ENCODE measurements around the gene ZNF44. TPM values are rescaled to one million over a fixed set of nuclear protein-coding genes. Genes with fewer than 3 reads are reported as not detected.
"Not testable (repeated sequence)": the region's sequence is repeated elsewhere in the genome, so short reads cannot be mapped to it uniquely, and the experiment has no call there.

Gene ZNF44
- total RNA-seq, 2 experiments from 2014 or later = 30.4 to 31.4 TPM

DNA sequence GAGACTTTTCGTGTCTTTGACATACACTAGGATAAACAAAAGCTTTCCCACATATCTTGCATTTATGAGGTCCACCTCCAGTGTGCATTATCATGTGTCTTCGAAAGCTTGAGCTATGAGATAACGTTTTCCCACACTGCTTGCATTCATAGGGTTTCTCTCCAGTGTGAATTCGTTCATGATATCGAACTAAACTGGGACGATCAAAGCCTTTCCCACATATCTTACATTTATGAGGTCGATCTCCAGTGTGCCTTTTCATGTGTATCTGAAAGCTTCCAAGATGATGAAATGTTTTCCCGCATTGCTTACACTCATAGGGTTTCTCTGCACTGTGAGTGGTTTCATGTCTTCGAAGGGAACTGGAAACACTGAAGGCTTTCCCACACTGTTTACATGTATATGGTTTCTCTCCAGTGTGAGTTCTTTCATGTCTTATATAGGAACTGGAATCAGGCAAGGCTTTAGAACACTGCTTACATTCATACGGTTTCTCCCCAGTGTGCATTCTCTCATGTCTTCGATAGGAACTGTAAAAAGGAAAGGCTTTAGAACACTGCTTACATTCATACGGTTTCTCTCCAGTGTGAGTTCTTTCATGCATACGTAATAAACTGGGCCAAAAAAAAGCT lies 24.2 kb upstream of the ZNF44 start:
- H3K4me3 ChIP-seq (ENCODE audit: low read length) = no peak overlapping the region
- Mint-ChIP-seq H3K9me3 (peaks cover 22% of the 10 kb centered on the region), H3K27ac (no peak overlapping the region), H3K27me3 (no peaks in the 10 kb centered on the region), H3K4me1 (ENCODE audit: low read depth) (peaks cover 5% of the 10 kb centered on the region), H3K36me3 (ENCODE audit: low read depth) (peaks cover 85% of the 10 kb centered on the region), H3K4me3 (no peak overlapping the region)
- peaks cover 26 to 37% of the 10 kb centered on the region in 2 experiments for H3K9me3 ChIP-seq (ENCODE audit: control insufficient read depth in 1 of 2, insufficient read depth in 1 of 2, low read length in 2 of 2)
- H3K27me3 ChIP-seq (ENCODE audit: control insufficient read depth in 1 of 2, insufficient read depth in 2 of 2, low read length in 2 of 2) = no peaks in the 10 kb centered on the region
- TF ChIP-seq CTCF (IDR thresholded peaks at IDR 0.05) = no peak
- no peak overlapping the region for H3K27ac ChIP-seq (ENCODE audit: low read depth in 1 of 2, low read length in 2 of 2)
- H3K4me1 ChIP-seq (ENCODE audit: insufficient read depth, low read length) = no peaks in the 10 kb centered on the region
- ATAC-seq (ENCODE audit: poor library complexity) = no peak
- CTCF ChIA-PET = no interaction called here
- POLR2A ChIA-PET = no interaction called here
- peaks cover 51% of the 10 kb centered on the region for H3K36me3 ChIP-seq (ENCODE audit: insufficient read depth, low read length)
- intact Hi-C loops (cut with DNase I, micrococcal nuclease) = no loop called here
- no peak for DNase-seq

DNA sequence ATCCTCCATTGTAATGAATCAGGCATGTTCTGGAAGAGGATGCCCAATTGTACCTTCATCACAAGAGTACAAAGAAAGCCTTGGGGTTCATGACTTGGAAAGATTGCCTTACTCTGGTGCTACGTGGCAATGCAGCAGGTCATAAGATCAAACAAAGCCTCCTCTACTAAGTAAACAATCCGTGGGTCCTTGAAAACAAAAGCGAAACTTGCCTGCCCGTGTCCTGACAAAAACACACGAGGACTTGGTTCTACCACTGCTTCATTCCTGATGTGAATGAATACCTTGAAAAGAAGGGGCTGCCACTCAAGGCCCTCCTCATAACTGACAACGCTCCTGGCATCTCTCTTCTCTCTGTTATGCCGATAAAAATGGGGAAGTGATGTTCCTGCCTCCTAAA lies 19.9 kb upstream of the ZNF44 start:
- Mint-ChIP-seq H3K27ac (no peak overlapping the region), H3K27me3 (no peaks in the 10 kb centered on the region), H3K36me3 (ENCODE audit: low read depth) (peaks cover 50% of the 10 kb centered on the region), H3K9me3 (peaks cover 12% of the 10 kb centered on the region), H3K4me1 (ENCODE audit: low read depth) (peaks cover 5% of the 10 kb centered on the region), H3K4me3 (no peak overlapping the region)
- TF ChIP-seq CTCF (IDR thresholded peaks at IDR 0.05) = no peak
- Histone ChIP-seq H3K27me3 (ENCODE audit: control insufficient read depth in 1 of 2, insufficient read depth in 2 of 2, low read length in 2 of 2) (no peaks in the 10 kb centered on the region), H3K36me3 (ENCODE audit: insufficient read depth, low read length) (peaks cover 17% of the 10 kb centered on the region), H3K27ac (ENCODE audit: low read depth in 1 of 2, low read length in 2 of 2) (no peak overlapping the region), H3K9me3 (ENCODE audit: control insufficient read depth in 1 of 2, insufficient read depth in 1 of 2, low read length in 2 of 2) (peaks cover 18 to 22% of the 10 kb centered on the region in 2 experiments), H3K4me1 (ENCODE audit: insufficient read depth, low read length) (no peaks in the 10 kb centered on the region), H3K4me3 (ENCODE audit: low read length) (no peak overlapping the region)
- intact Hi-C loops (cut with DNase I, micrococcal nuclease) = no loop called here
- ChIA-PET CTCF (interaction anchor here (0.9 kb wide), 1 partner anchor 181 kb away, joined by 3 read pairs; no protein-coding TSS in a partner anchor), POLR2A (no interaction called here)
- no peak for ATAC-seq (ENCODE audit: poor library complexity)
- DNase-seq = peak in 1 of 14 experiments; percentile 21

GRCh38 chr19:12308891-12309290 lies 14.2 kb upstream of the ZNF44 start:
- H3K9me3 ChIP-seq (ENCODE audit: control insufficient read depth in 1 of 2, insufficient read depth in 1 of 2, low read length in 2 of 2); H3K27ac Mint-ChIP-seq; H3K4me3 Mint-ChIP-seq; DNase-seq; H3K27ac ChIP-seq (ENCODE audit: low read depth in 1 of 2, low read length in 2 of 2); H3K4me1 Mint-ChIP-seq (ENCODE audit: low read depth); H3K4me3 ChIP-seq (ENCODE audit: low read length); H3K36me3 ChIP-seq (ENCODE audit: insufficient read depth, low read length); ATAC-seq (ENCODE audit: poor library complexity); POLR2A ChIA-PET; H3K27me3 Mint-ChIP-seq; CTCF ChIA-PET; H3K9me3 Mint-ChIP-seq; intact Hi-C loops (cut with DNase I, micrococcal nuclease); H3K27me3 ChIP-seq (ENCODE audit: control insufficient read depth in 1 of 2, insufficient read depth in 2 of 2, low read length in 2 of 2); H3K4me1 ChIP-seq (ENCODE audit: insufficient read depth, low read length): not testable (repeated sequence)
- peaks cover 14% of the 10 kb centered on the region for H3K36me3 Mint-ChIP-seq (ENCODE audit: low read depth)

DNA sequence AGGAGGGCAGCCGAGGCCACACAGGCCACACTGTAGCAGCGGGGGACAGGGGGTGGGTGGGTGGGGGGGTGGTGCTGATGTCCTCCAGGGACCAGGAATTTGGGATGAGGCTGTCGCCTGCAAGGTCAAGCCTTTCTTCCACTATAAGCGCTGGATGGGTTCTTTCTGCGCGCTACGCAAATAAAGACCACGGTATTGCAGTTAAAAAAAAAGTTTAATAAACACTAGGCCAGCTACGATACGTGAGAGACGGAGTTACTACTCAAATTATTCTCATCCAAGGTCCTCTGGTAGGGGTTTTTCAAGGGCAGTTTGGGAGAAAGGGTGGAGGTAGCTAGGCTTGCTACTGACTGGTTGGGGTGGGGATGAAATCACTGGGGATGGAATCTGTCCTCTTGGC lies 508 bp upstream of the ZNF44 start:
- peaks cover 33% of the 10 kb centered on the region for H3K36me3 Mint-ChIP-seq (ENCODE audit: low read depth)
- peaks cover 3% of the 10 kb centered on the region for H3K36me3 ChIP-seq (ENCODE audit: insufficient read depth, low read length)
- no peak for TF ChIP-seq CTCF (IDR thresholded peaks at IDR 0.05)
- ATAC-seq (ENCODE audit: poor library complexity) (no peak), DNase-seq (no peak)
- no peaks in the 10 kb centered on the region for H3K9me3 ChIP-seq (ENCODE audit: control insufficient read depth in 1 of 2, insufficient read depth in 1 of 2, low read length in 2 of 2)
- CTCF ChIA-PET = no interaction called here
- peaks cover 39% of the 10 kb centered on the region for H3K4me1 ChIP-seq (ENCODE audit: insufficient read depth, low read length)
- H3K4me3 ChIP-seq (ENCODE audit: low read length) = peak overlapping the region; percentile 96
- intact Hi-C loops (cut with DNase I, micrococcal nuclease) = loop anchor here (2.0 to 10.0 kb wide), 3 partner anchors 90 to 146 kb away; partner anchors contain the start of genes ZNF136 (in 1 of the 2) and ZNF443 (in 1 of the 2)
- POLR2A ChIA-PET = interaction anchor here (0.7 to 4.9 kb wide), 9 partner anchors 17 to 371 kb away, joined by 3 to 64 read pairs (median 4); partner anchors contain the start of genes ZNF136, ZNF442, ZNF563 and ZNF564
- H3K9me3 Mint-ChIP-seq = no peaks in the 10 kb centered on the region
- H3K27ac Mint-ChIP-seq = peak overlapping the region; percentile 99
- peak overlapping the region; percentile 93 for H3K4me3 Mint-ChIP-seq
- H3K4me1 Mint-ChIP-seq (ENCODE audit: low read depth) = peaks cover 35% of the 10 kb centered on the region
- peak overlapping the region; percentile 78 to 92 for H3K27ac ChIP-seq (ENCODE audit: low read depth in 1 of 2, low read length in 2 of 2)
- H3K27me3 ChIP-seq (ENCODE audit: control insufficient read depth in 1 of 2, insufficient read depth in 2 of 2, low read length in 2 of 2) = no peaks in the 10 kb centered on the region
- no peaks in the 10 kb centered on the region for H3K27me3 Mint-ChIP-seq

Data from CD4-positive, alpha-beta T cell (primary cell).